ENCODE data around the gene NFX1.
"Not testable (repeated sequence)": the region's sequence is repeated elsewhere in the genome, so short reads cannot be mapped to it uniquely, and the experiment has no call there.

- not testable (repeated sequence) for TF ChIP-seq EZH2 (IDR thresholded peaks at IDR 0.05); POLR2AphosphoS5 (IDR thresholded peaks at IDR 0.05; ENCODE audit: borderline replicate concordance, low read depth, low read length)
Observed at GRCh38 chr9:33402371-33402770, 112.1 kb downstream of the NFX1 start, which contains the start of gene AQP7.
